Uterus (tissue), 2 donors: ENCODE data around the gene ASB1.

Experiments
- CTCF ChIP-seq, 4 experiments: fragments of 200-600 bp in 2 of 4; fragments of 450-650 bp in 2 of 4; sonication (generic) in 2 of 4; IDR thresholded peaks; one replicate each; pipeline ENCODE4 v1.5.1; 2016 to 2019; ENCODE audit warnings: antibody characterized with exemption in 4 of 4, mild to moderate bottlenecking in 2 of 4, moderate library complexity in 1 of 4
- POLR2A ChIP-seq, 2 donors: fragments of 450-650 bp; IDR thresholded peaks; one replicate each; pipeline ENCODE4 v1.6.1; 2016; ENCODE audit warnings: antibody characterized with exemption in 2 of 2, mild to moderate bottlenecking in 1 of 2, moderate library complexity in 1 of 2

- TF ChIP-seq CTCF (IDR thresholded peaks at IDR 0.05) (no peak), POLR2A (IDR thresholded peaks at IDR 0.05) (no peak)
Measured at GRCh38 chr2:238473014-238473413, 46.3 kb downstream of the ASB1 start.
